ENCODE results near the gene TAF4B.

- TF ChIP-seq POLR2A (IDR thresholded peaks at IDR 0.05; ENCODE audit: low read depth, low read length): no peak
- TF ChIP-seq POLR2AphosphoS5 (IDR thresholded peaks at IDR 0.05; ENCODE audit: low read depth, low read length): no peak
These were observed 182.8 kb downstream of the TAF4B start for GRCh38 chr18:26409091-26409490.

Measured in GM12892 (cell line).